GM12874 (cell line): ENCODE data around the gene PGBD5.

Experiments used
- CTCF ChIP-seq: IDR thresholded peaks from 2 replicates; pipeline ENCODE4 v1.5.1; 2011; ENCODE audit warnings: low read depth, mild to moderate bottlenecking, control low read depth, low read length, moderate library complexity; ENCODE audit not compliant: insufficient read depth

Gene PGBD5

GRCh38 chr1:230280906-230281413 is 145.2 kb downstream of the PGBD5 start:
- no peak for TF ChIP-seq CTCF

- TF ChIP-seq CTCF = no peak
These were observed 145.9 kb downstream of the PGBD5 start for GRCh38 chr1:230280054-230280795.

- no peak for TF ChIP-seq CTCF
These were observed 146.6 kb downstream of the PGBD5 start for GRCh38 chr1:230279583-230279945.

- no peak for TF ChIP-seq CTCF
These were observed 147.1 kb downstream of the PGBD5 start for GRCh38 chr1:230278871-230279582.

GRCh38 chr1:230278376-230278775 is 147.8 kb downstream of the PGBD5 start:
- TF ChIP-seq CTCF = no peak

GRCh38 chr1:230277201-230278025 is 148.7 kb downstream of the PGBD5 start:
- no peak for TF ChIP-seq CTCF

GRCh38 chr1:230276401-230276800 is 149.7 kb downstream of the PGBD5 start:
- TF ChIP-seq CTCF = no peak
